ENCODE data around the gene DCAF12.

Gene DCAF12

GRCh38 chr9:34072868-34073590, 53.5 kb downstream of the DCAF12 start:
- Histone ChIP-seq H3K9me3 (ENCODE audit: severe bottlenecking) (no peaks in the 10 kb centered on the region), H3K36me3 (no peaks in the 10 kb centered on the region), H3K4me3 (ENCODE audit: low read depth, low read length) (no peak overlapping the region), H3K27me3 (ENCODE audit: insufficient read depth, low read depth, severe bottlenecking) (no peaks in the 10 kb centered on the region), H3K27ac (peak overlapping the region; percentile 76)
- DNase-seq: peak; percentile 14
- TF ChIP-seq CTCF (IDR thresholded peaks at IDR 0.05; ENCODE audit: low read depth, low read length): no peak

- TF ChIP-seq CTCF (IDR thresholded peaks at IDR 0.05; ENCODE audit: low read depth, low read length): no peak
- no peaks in the 10 kb centered on the region for H3K27me3 ChIP-seq (ENCODE audit: insufficient read depth, low read depth, severe bottlenecking)
- H3K36me3 ChIP-seq: no peaks in the 10 kb centered on the region
- peak overlapping the region; percentile 76 for H3K27ac ChIP-seq
- peak; percentile 43 for DNase-seq
- H3K4me3 ChIP-seq (ENCODE audit: low read depth, low read length): no peak overlapping the region
- no peaks in the 10 kb centered on the region for H3K9me3 ChIP-seq (ENCODE audit: severe bottlenecking)
Measured at GRCh38 chr9:34072410-34072809, 54.1 kb downstream of the DCAF12 start.

- no peak overlapping the region for H3K4me3 ChIP-seq (ENCODE audit: low read depth, low read length)
- H3K9me3 ChIP-seq (ENCODE audit: severe bottlenecking): no peaks in the 10 kb centered on the region
- H3K27ac ChIP-seq: no peak overlapping the region
- no peaks in the 10 kb centered on the region for H3K27me3 ChIP-seq (ENCODE audit: insufficient read depth, low read depth, severe bottlenecking)
- no peak for DNase-seq
- H3K36me3 ChIP-seq: no peaks in the 10 kb centered on the region
- no peak for TF ChIP-seq CTCF (IDR thresholded peaks at IDR 0.05; ENCODE audit: low read depth, low read length)
Measured at GRCh38 chr9:34070606-34071324, 55.7 kb downstream of the DCAF12 start.

- H3K9me3 ChIP-seq (ENCODE audit: severe bottlenecking): no peaks in the 10 kb centered on the region
- no peak overlapping the region for H3K4me3 ChIP-seq (ENCODE audit: low read depth, low read length)
- H3K36me3 ChIP-seq: no peaks in the 10 kb centered on the region
- no peak for TF ChIP-seq CTCF (IDR thresholded peaks at IDR 0.05; ENCODE audit: low read depth, low read length)
- no peak overlapping the region for H3K27ac ChIP-seq
- no peak for DNase-seq
- no peaks in the 10 kb centered on the region for H3K27me3 ChIP-seq (ENCODE audit: insufficient read depth, low read depth, severe bottlenecking)
Measured at GRCh38 chr9:34069831-34070230, 56.7 kb downstream of the DCAF12 start.

- Histone ChIP-seq H3K4me3 (ENCODE audit: low read depth, low read length) (no peak overlapping the region), H3K27me3 (ENCODE audit: insufficient read depth, low read depth, severe bottlenecking) (no peaks in the 10 kb centered on the region), H3K36me3 (no peaks in the 10 kb centered on the region), H3K27ac (no peak overlapping the region), H3K9me3 (ENCODE audit: severe bottlenecking) (no peaks in the 10 kb centered on the region)
- no peak for TF ChIP-seq CTCF (IDR thresholded peaks at IDR 0.05; ENCODE audit: low read depth, low read length)
- DNase-seq: no peak
Measured at GRCh38 chr9:34065541-34065940, 61.0 kb downstream of the DCAF12 start.
